CD4-positive, alpha-beta T cell (primary cell): ENCODE measurements around the gene FAM120A. TPM values are rescaled to one million over a fixed set of nuclear protein-coding genes. Genes with fewer than 3 reads are reported as not detected.

Source experiments
- ATAC-seq: fragments of 200-7000 bp; cut with Tn5 transposase; one replicate; pipeline ENCODE4 v1.10.0; 2022; ENCODE audit warnings: mild to moderate bottlenecking; ENCODE audit not compliant: poor library complexity
- CTCF ChIA-PET: fragments of 350-600 bp; sonication (Branson Sonifier 250); formaldehyde crosslinking; loops from one replicate; lab custom pipeline; 2021; ENCODE audit warnings: antibody characterized with exemption, inconsistent platforms; lab: Charles Lee
- POLR2A ChIA-PET: fragments of 350-600 bp; sonication (Branson Sonifier 250); formaldehyde crosslinking; loops from one replicate; lab custom pipeline; 2021; ENCODE audit warnings: antibody characterized with exemption, inconsistent platforms; lab: Charles Lee
- DNase-seq, 14 experiments: peaks; one replicate each; pipeline ENCODE4 v3.0.0-alpha.2; 2013 to 2020; ENCODE audit warnings: mixed read lengths in 2 of 14
- H3K27ac ChIP-seq, 2 donors: one replicate each; pipeline versions ENCODE4 v1.5.1 to v1.7.0; 2013; ENCODE audit warnings: low read length in 2 of 2, low read depth in 1 of 2, mild to moderate bottlenecking in 1 of 2
- H3K27me3 ChIP-seq, 2 experiments: 1 replicate in 1 of 2; 2 replicates in 1 of 2; pipeline versions ENCODE4 v1.6.1 to v1.7.0; 2013; ENCODE audit warnings: low read length in 2 of 2, control low read depth in 1 of 2, mild to moderate bottlenecking in 1 of 2, moderate library complexity in 1 of 2; ENCODE audit not compliant: insufficient read depth in 2 of 2, control insufficient read depth in 1 of 2
- H3K36me3 ChIP-seq: one replicate; pipeline ENCODE4 v1.6.1; 2013; ENCODE audit warnings: low read length, control low read depth; ENCODE audit not compliant: insufficient read depth
- H3K4me1 ChIP-seq: one replicate; pipeline ENCODE4 v1.6.1; 2013; ENCODE audit warnings: low read length, control low read depth; ENCODE audit not compliant: insufficient read depth
- H3K4me3 ChIP-seq: one replicate; pipeline ENCODE4 v1.5.1; 2013; ENCODE audit warnings: mild to moderate bottlenecking, low read length, moderate library complexity
- H3K9me3 ChIP-seq, 2 experiments: 1 replicate in 1 of 2; 2 replicates in 1 of 2; pipeline versions ENCODE4 v1.6.1 to v1.7.0; 2013; ENCODE audit warnings: low read length in 2 of 2, mild to moderate bottlenecking in 2 of 2, control low read depth in 1 of 2, moderate library complexity in 1 of 2; ENCODE audit not compliant: control insufficient read depth in 1 of 2, insufficient read depth in 1 of 2
- H3K27ac Mint-ChIP-seq: one replicate; pipeline ENCODE4 v1.8.0; 2020; ENCODE audit warnings: mixed read lengths
- H3K27me3 Mint-ChIP-seq: one replicate; pipeline ENCODE4 v1.8.0; 2021; ENCODE audit warnings: mixed read lengths
- H3K36me3 Mint-ChIP-seq: one replicate; pipeline ENCODE4 v1.8.0; 2021; ENCODE audit warnings: low read depth, mixed read lengths
- H3K4me1 Mint-ChIP-seq: one replicate; pipeline ENCODE4 v1.8.0; 2021; ENCODE audit warnings: low read depth, mixed read lengths
- H3K4me3 Mint-ChIP-seq: one replicate; pipeline ENCODE4 v1.8.0; 2020; ENCODE audit warnings: mild to moderate bottlenecking, mixed read lengths
- H3K9me3 Mint-ChIP-seq: one replicate; pipeline ENCODE4 v1.8.0; 2020; ENCODE audit warnings: mixed read lengths
- intact Hi-C, 2 experiments: fragments of 100-400 bp; cut with DNase I in 1 of 2; cut with micrococcal nuclease in 1 of 2; formaldehyde crosslinking; loops; one replicate each; pipeline versions ENCODE4 v1.15.1 to v1.9.0; 2023 to 2025; cut with DNase I, micrococcal nuclease
- total RNA-seq, 174 experiments: library from RNA in 2 of 174; stranded (reverse) in 2 of 174; gene quantifications; one replicate each; pipeline ENCODE4 v1.2.3 and lab custom pipeline; 2021 to 2026
- TF ChIP-seq, protein P1 (sequence below): fragments of 200-600 bp; IDR thresholded peaks from one replicate; pipeline ENCODE4 v1.8.0; 2022; ENCODE audit warnings: antibody characterized with exemption, mild to moderate bottlenecking

Gene FAM120A
- total RNA-seq, 2 experiments from 2014 or later = 46.5 to 51.7 TPM

DNA sequence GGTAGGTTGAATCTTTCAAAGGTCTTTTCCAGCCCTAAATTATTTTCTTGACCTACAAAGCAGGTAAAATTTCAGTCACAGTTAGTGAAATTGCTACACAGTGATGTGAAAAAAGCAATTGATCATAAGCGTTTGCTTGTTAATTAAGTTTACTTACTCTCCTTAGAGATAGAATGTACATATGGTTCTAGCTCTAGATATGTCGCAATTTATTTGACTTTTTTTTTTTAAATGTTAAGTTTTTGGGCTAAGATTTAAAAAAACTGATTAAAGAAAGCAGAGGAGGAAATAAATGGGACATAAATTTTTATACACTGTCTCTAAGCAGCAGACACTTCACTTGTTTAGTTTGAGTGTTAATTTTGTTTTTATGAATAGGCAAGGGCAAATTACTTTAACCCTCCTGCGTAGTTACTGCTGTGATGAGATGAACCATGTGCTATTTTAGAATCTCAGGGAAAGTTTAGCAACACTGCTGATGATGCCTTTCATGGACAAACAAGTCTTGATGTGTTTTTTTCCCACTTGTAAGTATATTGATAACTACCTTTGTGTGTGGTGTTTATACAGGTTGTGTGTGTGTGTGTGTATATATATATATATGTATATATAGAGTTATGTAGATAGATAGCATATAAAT, 40.2 kb downstream of the FAM120A start:
- Mint-ChIP-seq H3K4me1 (peaks cover 40% of the 10 kb centered on the region), H3K27me3 (no peaks in the 10 kb centered on the region), H3K36me3 (peaks cover 88% of the 10 kb centered on the region), H3K4me3 (no peak overlapping the region), H3K27ac (peak overlapping the region; percentile 40), H3K9me3 (no peaks in the 10 kb centered on the region)
- POLR2A ChIA-PET = interaction anchor here (0.6 kb wide), 1 partner anchor 31 kb away, joined by 3 read pairs; no protein-coding TSS in a partner anchor
- no peak for DNase-seq
- Histone ChIP-seq H3K36me3 (peaks cover 42% of the 10 kb centered on the region), H3K4me1 (peaks cover 4% of the 10 kb centered on the region), H3K27ac (no peak overlapping the region), H3K27me3 (no peaks in the 10 kb centered on the region), H3K4me3 (no peak overlapping the region), H3K9me3 (no peaks in the 10 kb centered on the region)
- intact Hi-C loops = no loop called here
- CTCF ChIA-PET = no interaction called here
- ATAC-seq = no peak
- TF ChIP-seq, protein P1, sequence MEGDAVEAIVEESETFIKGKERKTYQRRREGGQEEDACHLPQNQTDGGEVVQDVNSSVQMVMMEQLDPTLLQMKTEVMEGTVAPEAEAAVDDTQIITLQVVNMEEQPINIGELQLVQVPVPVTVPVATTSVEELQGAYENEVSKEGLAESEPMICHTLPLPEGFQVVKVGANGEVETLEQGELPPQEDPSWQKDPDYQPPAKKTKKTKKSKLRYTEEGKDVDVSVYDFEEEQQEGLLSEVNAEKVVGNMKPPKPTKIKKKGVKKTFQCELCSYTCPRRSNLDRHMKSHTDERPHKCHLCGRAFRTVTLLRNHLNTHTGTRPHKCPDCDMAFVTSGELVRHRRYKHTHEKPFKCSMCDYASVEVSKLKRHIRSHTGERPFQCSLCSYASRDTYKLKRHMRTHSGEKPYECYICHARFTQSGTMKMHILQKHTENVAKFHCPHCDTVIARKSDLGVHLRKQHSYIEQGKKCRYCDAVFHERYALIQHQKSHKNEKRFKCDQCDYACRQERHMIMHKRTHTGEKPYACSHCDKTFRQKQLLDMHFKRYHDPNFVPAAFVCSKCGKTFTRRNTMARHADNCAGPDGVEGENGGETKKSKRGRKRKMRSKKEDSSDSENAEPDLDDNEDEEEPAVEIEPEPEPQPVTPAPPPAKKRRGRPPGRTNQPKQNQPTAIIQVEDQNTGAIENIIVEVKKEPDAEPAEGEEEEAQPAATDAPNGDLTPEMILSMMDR = no peak

DNA sequence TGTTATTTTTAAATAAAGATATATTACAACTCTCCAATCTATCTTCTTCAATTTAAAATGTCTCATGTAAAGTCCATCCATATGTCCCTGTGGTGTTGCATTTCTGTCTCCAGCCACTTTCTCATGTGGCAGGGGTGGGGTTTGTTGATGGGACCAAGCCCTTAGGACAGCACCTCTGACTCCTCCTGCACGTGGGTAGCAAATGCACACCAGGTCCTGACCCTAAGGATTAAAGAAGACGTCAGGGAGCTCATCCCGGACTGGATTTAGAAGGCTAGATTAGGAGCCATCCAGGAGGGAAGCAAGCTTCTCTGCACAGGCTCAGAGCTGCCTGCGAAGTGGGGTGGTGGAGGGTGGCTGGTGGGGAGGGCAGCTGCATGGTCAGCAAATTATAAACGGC, 40.8 kb downstream of the FAM120A start:
- Mint-ChIP-seq H3K27me3 (no peaks in the 10 kb centered on the region), H3K27ac (peak overlapping the region; percentile 8)
- H3K4me1 ChIP-seq = peaks cover 5% of the 10 kb centered on the region

DNA sequence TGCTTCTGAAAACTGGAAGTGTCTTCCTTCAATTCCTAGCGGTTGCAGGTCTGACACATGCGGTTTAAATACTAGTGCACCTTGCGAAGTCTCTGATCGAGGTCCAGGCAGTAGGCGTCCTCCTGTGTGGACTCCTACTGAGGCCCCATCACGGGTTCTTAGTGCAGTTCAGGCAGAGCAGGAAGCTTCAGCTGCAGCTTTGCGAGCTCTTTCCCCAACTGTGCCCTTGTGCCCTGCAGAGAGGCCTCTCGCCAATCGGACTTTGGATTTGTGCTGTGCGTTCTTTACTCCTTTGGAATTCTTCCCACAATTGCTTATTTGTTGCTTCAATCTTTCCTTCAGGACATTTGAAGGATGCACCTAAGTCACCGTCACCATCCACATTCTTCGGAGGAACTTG, 42.5 kb downstream of the FAM120A start:
- Histone ChIP-seq H3K9me3 (no peaks in the 10 kb centered on the region), H3K27me3 (no peaks in the 10 kb centered on the region), H3K4me1 (peaks cover 6% of the 10 kb centered on the region), H3K27ac (no peak overlapping the region), H3K4me3 (no peak overlapping the region), H3K36me3 (peaks cover 53% of the 10 kb centered on the region)
- ATAC-seq (no peak), DNase-seq (no peak)
- Mint-ChIP-seq H3K27ac (no peak overlapping the region), H3K9me3 (no peaks in the 10 kb centered on the region), H3K36me3 (peaks cover 87% of the 10 kb centered on the region), H3K27me3 (no peaks in the 10 kb centered on the region), H3K4me1 (peaks cover 24% of the 10 kb centered on the region), H3K4me3 (no peak overlapping the region)
- intact Hi-C loops = no loop called here
- ChIA-PET CTCF (no interaction called here), POLR2A (no interaction called here)
- TF ChIP-seq, protein P1 = no peak

More for the DNA sequence above, 40.8 kb downstream of the FAM120A start:
- TF ChIP-seq, protein P1 = no peak
- DNase-seq (no peak), ATAC-seq (no peak)
- peaks cover 36% of the 10 kb centered on the region for H3K4me1 Mint-ChIP-seq
- Histone ChIP-seq H3K36me3 (peaks cover 48% of the 10 kb centered on the region), H3K4me3 (no peak overlapping the region), H3K9me3 (no peaks in the 10 kb centered on the region), H3K27me3 (no peaks in the 10 kb centered on the region), H3K27ac (no peak overlapping the region)
- POLR2A ChIA-PET = no interaction called here
- H3K9me3 Mint-ChIP-seq = no peaks in the 10 kb centered on the region
- peaks cover 89% of the 10 kb centered on the region for H3K36me3 Mint-ChIP-seq
- CTCF ChIA-PET = no interaction called here
- H3K4me3 Mint-ChIP-seq = no peak overlapping the region
- intact Hi-C loops = no loop called here
